Measurements from ENCODE around the gene BMI1. TPM values are rescaled to one million over a fixed set of nuclear protein-coding genes. Genes with fewer than 3 reads are reported as not detected.

BMI1 gene
- total RNA-seq, 1 donor from 2014 or later: 33.3 TPM

DNA sequence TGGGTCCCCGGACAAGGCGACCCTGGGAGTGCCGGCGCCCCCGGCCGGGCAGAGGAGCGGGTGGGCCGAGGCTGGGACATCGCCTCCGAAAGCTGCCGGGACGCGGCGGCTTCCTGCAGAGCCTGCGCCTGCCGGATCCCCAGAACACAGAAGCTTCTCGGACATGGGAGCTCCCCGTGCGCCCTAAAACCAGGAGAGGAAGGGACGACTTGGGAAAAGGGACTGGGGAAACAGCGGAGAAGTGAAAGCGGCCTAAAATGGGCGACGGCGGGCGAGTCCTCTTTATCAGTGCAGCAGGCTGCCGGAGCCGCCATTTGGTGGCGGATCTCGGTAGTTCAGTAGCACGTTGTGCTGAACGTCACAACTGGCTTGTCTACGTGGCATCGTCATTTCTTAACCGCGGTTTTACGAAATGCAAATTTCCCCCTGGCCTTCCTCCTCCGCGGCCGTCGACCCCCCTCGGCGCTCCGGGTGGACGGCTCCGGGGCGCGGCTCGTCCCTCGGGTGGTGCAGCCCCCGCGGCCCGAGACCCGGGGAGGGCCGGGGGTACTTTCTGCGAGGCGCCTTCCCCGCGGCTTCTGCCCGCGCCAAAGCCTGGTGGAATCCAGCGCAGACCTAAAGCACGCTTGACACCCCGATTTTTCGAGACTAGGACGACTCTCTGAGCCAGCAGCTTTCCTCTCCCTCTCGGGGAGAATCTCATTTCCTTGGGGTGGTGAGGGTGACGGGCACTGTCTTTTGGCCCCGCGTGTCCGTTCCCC is 14.5 kb downstream of the BMI1 start:
- Histone ChIP-seq H3K27ac (replicated peaks) (no peak overlapping the region), H3K4me3 (peak overlapping the region; percentile 65), H3K4me1 (peaks cover 43% of the 10 kb centered on the region), H3K9me3 (replicated peaks) (no peaks in the 10 kb centered on the region), H3K36me3 (no peaks in the 10 kb centered on the region), H3K27me3 (ENCODE audit: low read depth) (peaks cover 69% of the 10 kb centered on the region)
- no peak for DNase-seq
- TF ChIP-seq, protein P1, sequence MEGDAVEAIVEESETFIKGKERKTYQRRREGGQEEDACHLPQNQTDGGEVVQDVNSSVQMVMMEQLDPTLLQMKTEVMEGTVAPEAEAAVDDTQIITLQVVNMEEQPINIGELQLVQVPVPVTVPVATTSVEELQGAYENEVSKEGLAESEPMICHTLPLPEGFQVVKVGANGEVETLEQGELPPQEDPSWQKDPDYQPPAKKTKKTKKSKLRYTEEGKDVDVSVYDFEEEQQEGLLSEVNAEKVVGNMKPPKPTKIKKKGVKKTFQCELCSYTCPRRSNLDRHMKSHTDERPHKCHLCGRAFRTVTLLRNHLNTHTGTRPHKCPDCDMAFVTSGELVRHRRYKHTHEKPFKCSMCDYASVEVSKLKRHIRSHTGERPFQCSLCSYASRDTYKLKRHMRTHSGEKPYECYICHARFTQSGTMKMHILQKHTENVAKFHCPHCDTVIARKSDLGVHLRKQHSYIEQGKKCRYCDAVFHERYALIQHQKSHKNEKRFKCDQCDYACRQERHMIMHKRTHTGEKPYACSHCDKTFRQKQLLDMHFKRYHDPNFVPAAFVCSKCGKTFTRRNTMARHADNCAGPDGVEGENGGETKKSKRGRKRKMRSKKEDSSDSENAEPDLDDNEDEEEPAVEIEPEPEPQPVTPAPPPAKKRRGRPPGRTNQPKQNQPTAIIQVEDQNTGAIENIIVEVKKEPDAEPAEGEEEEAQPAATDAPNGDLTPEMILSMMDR (IDR thresholded peaks at IDR 0.05; ENCODE audit: borderline replicate concordance): peak; percentile 48
- intact Hi-C loops (cut with micrococcal nuclease): no loop called here

DNA sequence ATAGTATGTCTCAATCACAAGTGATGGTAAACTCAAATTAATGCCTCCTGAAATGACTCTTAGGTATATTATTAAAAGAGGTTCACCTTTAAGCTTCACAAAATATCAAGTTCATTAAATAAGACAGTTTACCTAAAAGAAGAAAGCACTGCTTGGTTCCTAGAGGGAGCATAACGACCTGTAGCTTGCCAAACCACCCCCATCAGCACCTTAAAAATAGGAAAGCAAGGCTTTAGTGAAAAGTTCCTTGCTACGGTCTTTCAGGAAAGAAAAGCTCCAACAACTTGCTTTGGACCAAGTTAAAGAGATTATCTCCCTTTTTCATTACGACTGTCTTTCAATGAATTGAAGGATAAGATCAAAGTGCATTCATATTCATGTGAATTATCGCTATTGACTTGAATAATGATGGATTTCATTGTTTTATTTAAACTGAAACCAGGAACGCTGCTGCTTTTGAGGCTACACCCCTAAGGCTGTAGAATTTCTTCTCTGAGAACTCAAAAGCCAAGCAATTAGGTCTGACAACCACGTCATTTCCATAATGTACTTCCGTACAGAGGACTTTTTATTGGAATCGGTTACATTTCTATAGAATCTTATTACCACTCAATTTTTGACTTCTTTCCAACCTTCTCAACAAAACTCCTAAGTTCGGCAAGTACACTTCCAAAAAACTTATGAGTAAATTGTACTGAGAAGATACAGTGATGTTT is 17.4 kb downstream of the BMI1 start:
- Histone ChIP-seq H3K27me3 (ENCODE audit: low read depth) (peaks cover 89% of the 10 kb centered on the region), H3K36me3 (no peaks in the 10 kb centered on the region), H3K27ac (replicated peaks) (no peak overlapping the region), H3K4me1 (peaks cover 57% of the 10 kb centered on the region), H3K9me3 (replicated peaks) (no peaks in the 10 kb centered on the region), H3K4me3 (no peak overlapping the region)
- no peak for DNase-seq
- TF ChIP-seq, protein P1 (IDR thresholded peaks at IDR 0.05; ENCODE audit: borderline replicate concordance): no peak
- intact Hi-C loops (cut with micrococcal nuclease): no loop called here

DNA sequence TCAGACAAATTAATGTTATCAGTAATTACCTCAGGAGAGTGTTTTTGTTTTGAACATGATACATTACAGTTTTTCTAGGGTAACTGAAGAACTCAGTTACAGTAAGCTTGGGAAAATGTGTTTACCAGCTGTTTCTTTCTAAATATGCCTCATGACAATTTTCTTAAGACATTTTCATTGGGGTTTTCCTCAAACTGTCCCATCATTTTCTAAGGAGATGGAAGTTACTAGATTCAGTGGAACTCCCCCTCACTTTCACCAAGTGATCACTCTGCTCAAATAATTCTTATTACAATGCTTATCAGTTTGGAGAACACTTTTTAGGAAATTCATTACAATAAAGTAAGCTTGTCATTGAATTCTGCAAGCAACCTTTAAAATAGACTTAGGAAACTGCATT is 18.0 kb downstream of the BMI1 start:
- DNase-seq: no peak
- TF ChIP-seq, protein P1 (IDR thresholded peaks at IDR 0.05; ENCODE audit: borderline replicate concordance): no peak
- Histone ChIP-seq H3K27ac (replicated peaks) (no peak overlapping the region), H3K4me1 (peaks cover 56% of the 10 kb centered on the region), H3K27me3 (ENCODE audit: low read depth) (peaks cover 89% of the 10 kb centered on the region), H3K4me3 (no peak overlapping the region), H3K36me3 (no peaks in the 10 kb centered on the region), H3K9me3 (replicated peaks) (no peaks in the 10 kb centered on the region)
- intact Hi-C loops (cut with micrococcal nuclease): no loop called here

DNA sequence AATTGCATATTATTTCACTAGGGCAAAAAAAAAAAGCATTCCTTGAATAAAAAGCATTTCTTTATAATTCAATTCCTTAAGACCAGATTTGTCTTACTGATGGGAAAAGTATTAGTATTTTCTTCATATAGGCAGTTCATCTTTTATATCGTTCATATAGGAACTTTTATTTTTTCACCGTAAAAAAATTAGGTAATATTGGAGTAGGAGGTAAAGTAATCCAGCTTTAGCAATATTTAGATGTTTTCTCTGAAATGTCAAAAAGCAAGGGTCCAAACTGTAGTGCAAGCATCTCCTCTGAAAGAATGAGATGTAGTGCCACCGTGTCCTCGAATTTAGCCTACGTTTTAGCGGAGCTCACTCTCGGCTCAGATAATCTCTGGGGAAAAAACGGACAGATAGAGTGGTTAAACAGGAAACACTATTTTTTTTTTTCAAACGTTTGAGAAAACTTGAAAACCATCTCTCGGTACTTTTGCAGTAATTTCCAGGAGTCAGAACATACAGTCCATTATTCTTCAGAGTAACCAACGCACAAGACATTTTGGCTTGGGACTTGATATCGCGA is 18.9 kb downstream of the BMI1 start:
- Histone ChIP-seq H3K27ac (replicated peaks) (peak overlapping the region; percentile 96), H3K36me3 (no peaks in the 10 kb centered on the region), H3K4me3 (peak overlapping the region; percentile 89), H3K4me1 (peaks cover 47% of the 10 kb centered on the region), H3K9me3 (replicated peaks) (no peaks in the 10 kb centered on the region), H3K27me3 (ENCODE audit: low read depth) (peaks cover 89% of the 10 kb centered on the region)
- intact Hi-C loops (cut with micrococcal nuclease): no loop called here
- TF ChIP-seq, protein P1 (IDR thresholded peaks at IDR 0.05; ENCODE audit: borderline replicate concordance): no peak
- DNase-seq: no peak

DNA sequence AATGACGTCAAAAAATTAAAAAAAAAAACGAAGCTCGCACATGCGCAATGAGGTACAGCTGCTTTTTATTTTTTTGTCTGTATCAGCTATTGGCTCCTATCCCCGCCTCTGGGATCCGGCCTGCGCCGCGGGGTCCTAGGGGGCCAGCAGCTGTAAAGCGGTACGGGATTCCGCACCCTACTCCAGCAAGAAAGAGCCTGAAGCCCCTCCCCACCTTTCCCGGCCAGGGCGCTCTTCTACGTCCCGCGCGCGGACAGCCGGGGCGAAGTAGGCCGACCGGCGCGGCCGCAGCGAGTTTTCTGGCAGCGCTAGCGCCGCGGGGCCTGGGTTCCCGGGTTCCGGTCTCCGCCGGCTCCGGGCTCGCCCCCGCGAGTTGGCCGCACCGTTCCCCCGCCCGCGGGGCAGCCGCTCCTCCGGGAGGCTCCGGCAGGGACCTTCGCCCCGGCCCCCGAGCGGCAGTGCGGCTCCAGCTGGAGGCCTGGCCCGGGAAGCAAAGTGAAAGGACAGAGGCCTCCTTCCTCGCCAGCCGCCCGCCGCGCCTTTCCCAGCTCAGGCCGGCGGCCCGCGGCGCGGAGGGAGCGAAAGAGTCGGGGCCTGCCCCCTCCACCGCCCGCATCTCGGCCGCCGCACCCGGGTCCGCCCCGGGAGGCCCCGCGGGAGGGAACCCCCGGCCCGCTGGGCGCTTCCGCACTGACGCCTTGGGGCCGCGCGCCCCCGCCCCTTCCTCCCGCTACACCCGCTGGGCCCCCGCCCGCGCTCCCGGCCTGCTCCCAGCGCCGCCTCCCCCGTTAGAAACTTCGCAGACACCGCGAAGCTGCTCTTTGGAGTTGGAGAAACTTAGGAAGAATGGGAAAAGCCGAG is 19.7 kb downstream of the BMI1 start:
- TF ChIP-seq, protein P1 (IDR thresholded peaks at IDR 0.05; ENCODE audit: borderline replicate concordance): no peak
- Histone ChIP-seq H3K36me3 (no peaks in the 10 kb centered on the region), H3K4me3 (peak overlapping the region; percentile 89), H3K27me3 (ENCODE audit: low read depth) (peaks cover 89% of the 10 kb centered on the region), H3K9me3 (replicated peaks) (no peaks in the 10 kb centered on the region), H3K4me1 (peaks cover 46% of the 10 kb centered on the region), H3K27ac (replicated peaks) (peak overlapping the region; percentile 96)
- intact Hi-C loops (cut with micrococcal nuclease): no loop called here
- peak; percentile 66 for DNase-seq

Measured in left ventricle myocardium inferior (tissue), 1 donor.